Keratinocyte (primary cell): Measurements from ENCODE around the gene SLC4A5. TPM values are rescaled to one million over a fixed set of nuclear protein-coding genes. Genes with fewer than 3 reads are reported as not detected.

Source experiments
- DNase-seq: peaks from one replicate; pipeline ENCODE4 v3.0.0-alpha.2; 2011; ENCODE audit warnings: low read depth, missing footprints, low spot score
- FAIRE-seq: peaks from 2 replicates; lab custom pipeline; 2011; peaks lifted over from hg19 to GRCh38; lab: Jason Lieb, UNC
- H2AFZ ChIP-seq: 2 replicates; pipeline ENCODE4 v1.6.0; 2012; ENCODE audit warnings: low read length, control low read depth, inconsistent platforms; ENCODE audit not compliant: control insufficient read depth
- H3K27ac ChIP-seq: 2 replicates; pipeline ENCODE4 v1.5.1; 2011; ENCODE audit warnings: low read length; ENCODE audit not compliant: control insufficient read depth, insufficient read depth
- H3K27me3 ChIP-seq: 3 replicates; pipeline ENCODE4 v1.6.0; 2011; ENCODE audit warnings: low read length; ENCODE audit not compliant: control insufficient read depth, insufficient read depth; ENCODE audit errors: extremely low read depth
- H3K36me3 ChIP-seq, 2 experiments: 2 replicates in 1 of 2; 3 replicates in 1 of 2; pipeline ENCODE4 v1.5.1; 2011; ENCODE audit warnings: low read length in 2 of 2, mild to moderate bottlenecking in 1 of 2; ENCODE audit not compliant: control insufficient read depth in 2 of 2, insufficient read depth in 2 of 2; ENCODE audit errors: extremely low read depth in 1 of 2
- H3K4me1 ChIP-seq: 3 replicates; pipeline ENCODE4 v1.5.1; 2011; ENCODE audit warnings: low read length; ENCODE audit not compliant: control insufficient read depth, insufficient read depth; ENCODE audit errors: extremely low read depth
- H3K4me2 ChIP-seq: 3 replicates; pipeline ENCODE4 v1.6.0; 2011; ENCODE audit warnings: low read depth, low read length; ENCODE audit not compliant: control insufficient read depth, insufficient read depth; ENCODE audit errors: extremely low read depth
- H3K4me3 ChIP-seq, 3 experiments: fragments of 200-600 bp in 1 of 3; sonication (generic) in 1 of 3; 2 replicates in 2 of 3; 3 replicates in 1 of 3; pipeline ENCODE4 v1.5.1; 2011 to 2016; ENCODE audit warnings: low read length in 3 of 3, mild to moderate bottlenecking in 3 of 3, control low read depth in 2 of 3, inconsistent platforms in 1 of 3, low read depth in 1 of 3, mixed read lengths in 1 of 3, mixed run types in 1 of 3, moderate library complexity in 1 of 3; ENCODE audit not compliant: control insufficient read depth in 2 of 3, insufficient read depth in 2 of 3; ENCODE audit errors: extremely low read depth in 1 of 3
- H3K79me2 ChIP-seq: 2 replicates; pipeline ENCODE4 v1.6.0; 2012; ENCODE audit warnings: low read length; ENCODE audit not compliant: control insufficient read depth, insufficient read depth
- H3K9ac ChIP-seq: 3 replicates; pipeline ENCODE4 v1.6.0; 2011; ENCODE audit warnings: low read length; ENCODE audit not compliant: control insufficient read depth, insufficient read depth; ENCODE audit errors: extremely low read depth
- H3K9me1 ChIP-seq: 3 replicates; pipeline ENCODE4 v1.6.0; 2011; ENCODE audit warnings: low read length; ENCODE audit not compliant: control insufficient read depth, insufficient read depth; ENCODE audit errors: extremely low read depth
- H3K9me3 ChIP-seq: 2 replicates; pipeline ENCODE4 v1.5.1; 2012; ENCODE audit warnings: low read depth, low read length; ENCODE audit not compliant: control insufficient read depth
- H4K20me1 ChIP-seq: 3 replicates; pipeline ENCODE4 v1.6.0; 2011; ENCODE audit warnings: low read length; ENCODE audit not compliant: control insufficient read depth, insufficient read depth; ENCODE audit errors: extremely low read depth
- EZH2 ChIP-seq: IDR thresholded peaks from one replicate; pipeline ENCODE4 v1.6.1; 2012; ENCODE audit warnings: inconsistent platforms, mild to moderate bottlenecking, low read length, moderate library complexity
- dilution Hi-C: fragments of 300-500 bp; cut with MboI; formaldehyde crosslinking; loops from one replicate; pipeline ENCODE4 v1.7.0; 2020; ENCODE audit warnings: low sequenced_read_pairs; ENCODE audit not compliant: extremely low pct_ligation_motif_present
- polyA plus RNA-seq, 5 experiments: library from polyadenylated mRNA; depleted of rRNA in 3 of 5; stranded (reverse) in 3 of 5; stranded (forward) in 1 of 5; unstranded in 1 of 5; fragments of >200 nt; gene quantifications; 1 replicate in 1 of 5; 2 replicates in 3 of 5; 3 replicates in 1 of 5; pipeline versions ENCODE4 v1.2.1 to v1.2.3, GENCODE V29; 2011 to 2012; ENCODE audit warnings: missing spikeins in 2 of 5, low read depth in 1 of 5, low replicate concordance in 1 of 5
- TF ChIP-seq, protein P1 (sequence below), 3 experiments: IDR thresholded peaks in 1 of 3; conservative IDR thresholded peaks in 1 of 3; optimal IDR thresholded peaks in 1 of 3; 2 replicates in 2 of 3; 3 replicates in 1 of 3; pipeline versions ENCODE3 to v1.5.1; 2011; ENCODE audit warnings: low read length in 3 of 3, mild to moderate bottlenecking in 3 of 3, moderate library complexity in 2 of 3, control low read depth in 1 of 3, inconsistent platforms in 1 of 3; ENCODE audit not compliant: insufficient read depth in 2 of 3; ENCODE audit errors: extremely low read depth in 1 of 3

The SLC4A5 gene
- polyA plus RNA-seq, 1 donor (not counting 4 experiments of a cell fraction or from before 2014, with no cell fraction given) = 0.22 TPM

GRCh38 chr2:74278176-74278575, 65.0 kb downstream of the SLC4A5 start:
- H3K4me3 ChIP-seq = no peak overlapping the region
- no peak overlapping the region for H3K9ac ChIP-seq
- no peak for FAIRE-seq
- no peaks in the 10 kb centered on the region for H3K79me2 ChIP-seq
- TF ChIP-seq, protein P1, sequence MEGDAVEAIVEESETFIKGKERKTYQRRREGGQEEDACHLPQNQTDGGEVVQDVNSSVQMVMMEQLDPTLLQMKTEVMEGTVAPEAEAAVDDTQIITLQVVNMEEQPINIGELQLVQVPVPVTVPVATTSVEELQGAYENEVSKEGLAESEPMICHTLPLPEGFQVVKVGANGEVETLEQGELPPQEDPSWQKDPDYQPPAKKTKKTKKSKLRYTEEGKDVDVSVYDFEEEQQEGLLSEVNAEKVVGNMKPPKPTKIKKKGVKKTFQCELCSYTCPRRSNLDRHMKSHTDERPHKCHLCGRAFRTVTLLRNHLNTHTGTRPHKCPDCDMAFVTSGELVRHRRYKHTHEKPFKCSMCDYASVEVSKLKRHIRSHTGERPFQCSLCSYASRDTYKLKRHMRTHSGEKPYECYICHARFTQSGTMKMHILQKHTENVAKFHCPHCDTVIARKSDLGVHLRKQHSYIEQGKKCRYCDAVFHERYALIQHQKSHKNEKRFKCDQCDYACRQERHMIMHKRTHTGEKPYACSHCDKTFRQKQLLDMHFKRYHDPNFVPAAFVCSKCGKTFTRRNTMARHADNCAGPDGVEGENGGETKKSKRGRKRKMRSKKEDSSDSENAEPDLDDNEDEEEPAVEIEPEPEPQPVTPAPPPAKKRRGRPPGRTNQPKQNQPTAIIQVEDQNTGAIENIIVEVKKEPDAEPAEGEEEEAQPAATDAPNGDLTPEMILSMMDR (optimal IDR thresholded peaks at IDR 0.05 in 1 of 3, IDR thresholded peaks at IDR 0.05 in 1 of 3, conservative IDR thresholded peaks at IDR 0.05 in 1 of 3; ENCODE audit: extremely low read depth in 1 of 3, insufficient read depth in 2 of 3, low read length in 3 of 3) = no peak
- no peak for TF ChIP-seq EZH2
- no peak overlapping the region for H3K27ac ChIP-seq
- H3K4me2 ChIP-seq = no peak overlapping the region
- H2AFZ ChIP-seq = no peak overlapping the region
- dilution Hi-C loops = no loop called here
- H3K36me3 ChIP-seq = no peaks in the 10 kb centered on the region
- no peaks in the 10 kb centered on the region for H3K9me1 ChIP-seq
- no peaks in the 10 kb centered on the region for H4K20me1 ChIP-seq
- H3K9me3 ChIP-seq = no peaks in the 10 kb centered on the region
- DNase-seq = no peak
- H3K27me3 ChIP-seq = peaks cover 11% of the 10 kb centered on the region
- no peaks in the 10 kb centered on the region for H3K4me1 ChIP-seq

- no peak for FAIRE-seq
- no peak overlapping the region for H3K4me2 ChIP-seq
- peaks cover 11% of the 10 kb centered on the region for H3K27me3 ChIP-seq
- H2AFZ ChIP-seq = no peak overlapping the region
- no peak overlapping the region for H3K9ac ChIP-seq
- no peaks in the 10 kb centered on the region for H3K9me1 ChIP-seq
- no peaks in the 10 kb centered on the region for H3K36me3 ChIP-seq
- H3K79me2 ChIP-seq = no peaks in the 10 kb centered on the region
- H3K9me3 ChIP-seq = no peaks in the 10 kb centered on the region
- H4K20me1 ChIP-seq = no peaks in the 10 kb centered on the region
- H3K4me1 ChIP-seq = no peaks in the 10 kb centered on the region
- no peak overlapping the region for H3K27ac ChIP-seq
- TF ChIP-seq, protein P1 (optimal IDR thresholded peaks at IDR 0.05 in 1 of 3, IDR thresholded peaks at IDR 0.05 in 1 of 3, conservative IDR thresholded peaks at IDR 0.05 in 1 of 3; ENCODE audit: extremely low read depth in 1 of 3, insufficient read depth in 2 of 3, low read length in 3 of 3) = no peak
- TF ChIP-seq EZH2 = no peak
- dilution Hi-C loops = no loop called here
- no peak for DNase-seq
- H3K4me3 ChIP-seq = no peak overlapping the region
Observed at GRCh38 chr2:74275228-74275627, 68.0 kb downstream of the SLC4A5 start.
